T1000 (cell line): ENCODE measurements around the gene KCNC3.
A peak's percentile ranks its signal among the peaks of the same experiment; 100 is the strongest.
"Not testable (repeated sequence)": the region's sequence is repeated elsewhere in the genome, so short reads cannot be mapped to it uniquely, and the experiment has no call there.

ENCODE experiments used
- DNase-seq: peaks from one replicate; lab custom pipeline; 2025; ENCODE audit warnings: mixed read lengths; lab: John Stamatoyannopoulos, UW

KCNC3 gene

DNA sequence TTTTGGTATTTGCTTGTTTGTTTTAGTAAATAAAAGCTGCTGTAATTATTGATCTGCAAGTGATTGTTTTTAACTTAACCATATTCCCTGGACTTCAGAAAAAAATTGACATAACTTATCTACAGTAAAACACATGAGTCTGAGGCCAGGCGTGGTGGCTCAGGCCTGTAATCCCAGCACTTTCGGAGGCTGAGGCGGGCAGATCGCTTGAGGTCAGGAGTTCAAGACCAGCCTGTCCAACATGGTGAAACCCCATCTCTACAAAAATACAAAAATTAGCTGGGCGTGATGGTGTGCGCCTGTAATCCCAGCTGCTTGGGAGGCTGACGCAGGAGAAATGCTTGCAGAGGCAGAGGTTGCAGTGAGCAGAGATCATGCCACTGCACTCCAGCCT lies 24.3 kb upstream of the KCNC3 start:
- DNase-seq, result not testable (repeated sequence)

GRCh38 chr19:50352242-50352641 lies 23.1 kb upstream of the KCNC3 start:
- DNase-seq, result no peak

DNA sequence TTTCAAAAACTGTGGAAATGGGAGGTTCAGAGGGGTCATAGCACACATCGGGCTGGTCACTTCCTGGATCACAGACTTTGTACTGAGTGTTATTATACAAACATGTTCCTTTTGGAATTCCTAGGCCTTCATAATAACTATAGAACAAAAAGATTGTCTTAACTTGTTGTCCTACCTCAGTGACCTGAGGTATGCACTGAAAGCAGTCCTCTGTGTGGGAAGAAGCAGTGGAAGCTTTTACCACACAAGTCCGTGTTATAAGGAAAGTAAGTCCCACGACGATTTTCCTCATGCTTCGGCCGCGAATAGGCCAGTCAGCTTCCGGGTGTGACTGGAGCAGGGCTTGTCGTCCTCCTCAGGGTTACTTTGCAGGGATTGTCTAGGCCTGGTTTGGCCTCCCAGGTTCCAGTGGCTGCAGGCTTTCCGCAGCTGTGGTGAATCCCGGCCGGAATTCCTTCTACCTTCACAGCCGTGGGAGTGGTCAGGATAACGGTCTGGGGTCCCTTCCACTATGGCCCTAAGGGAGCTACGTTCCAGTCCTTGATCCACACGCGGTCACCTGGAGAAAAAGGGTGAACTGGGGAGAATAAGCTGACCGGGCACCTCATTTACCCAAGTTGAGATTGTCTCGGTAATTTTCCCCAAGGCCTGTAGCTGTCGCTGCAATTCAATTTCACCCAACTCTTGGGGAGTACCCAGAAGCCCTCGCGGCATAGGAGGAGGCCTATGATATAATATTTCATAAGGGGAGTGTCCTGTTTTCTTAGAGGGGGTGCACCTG lies 20.3 kb upstream of the KCNC3 start:
- no peak for DNase-seq

- DNase-seq, result not testable (repeated sequence)
Measured at GRCh38 chr19:50347089-50347581, 18.0 kb upstream of the KCNC3 start.

DNA sequence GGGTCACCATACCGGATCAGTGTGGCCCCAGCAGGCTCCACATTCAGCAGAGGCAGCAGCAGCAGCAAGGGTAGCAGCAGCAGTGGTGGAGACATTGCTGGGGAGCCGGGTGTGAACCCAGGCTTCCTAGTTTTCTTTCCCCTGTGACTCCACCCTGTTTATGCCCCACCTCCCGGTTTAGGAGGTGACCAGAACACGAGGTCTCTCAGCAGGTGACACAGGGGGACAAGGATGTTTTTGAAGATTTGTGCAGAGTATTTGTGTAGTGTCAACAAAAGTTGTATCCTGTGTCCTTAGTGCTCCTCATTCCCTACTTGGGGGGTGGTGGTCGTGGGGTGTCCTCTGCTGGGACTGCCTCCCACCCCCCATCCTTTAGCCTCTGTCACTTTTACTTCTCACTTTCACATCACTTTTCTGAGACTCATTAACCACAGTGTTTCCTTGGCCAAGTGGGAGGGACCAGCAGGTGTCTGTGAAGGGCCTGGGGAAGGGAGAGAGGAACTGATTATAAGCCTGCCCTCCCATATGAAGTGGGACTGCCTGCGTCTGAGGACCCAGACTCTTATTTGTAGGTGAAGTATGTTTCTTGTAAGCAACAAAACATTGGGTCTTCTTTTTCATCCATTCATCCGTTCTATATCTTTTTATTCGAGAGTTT lies 15.6 kb upstream of the KCNC3 start:
- no peak for DNase-seq

- no peak for DNase-seq
Measured at GRCh38 chr19:50341091-50341564, 12.0 kb upstream of the KCNC3 start.

DNA sequence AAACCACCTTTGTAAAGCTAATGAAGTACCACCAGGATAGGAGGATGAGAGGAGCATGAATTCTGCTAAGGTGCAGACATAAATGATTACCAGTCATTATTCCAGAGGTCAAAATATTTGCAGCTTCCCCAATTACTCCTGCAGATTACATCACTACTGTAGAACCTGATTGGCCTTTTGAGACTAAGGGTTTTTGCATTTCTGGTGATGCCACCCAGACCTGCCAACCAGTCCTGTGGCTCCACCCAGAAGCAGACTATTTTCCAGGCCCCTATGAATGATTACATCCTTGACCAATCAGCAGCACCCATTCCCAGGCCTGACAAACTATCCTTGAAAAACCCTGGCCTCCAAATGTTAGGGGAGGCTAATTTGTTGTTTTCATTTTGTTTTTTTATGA lies 11.2 kb upstream of the KCNC3 start:
- DNase-seq, result no peak

DNA sequence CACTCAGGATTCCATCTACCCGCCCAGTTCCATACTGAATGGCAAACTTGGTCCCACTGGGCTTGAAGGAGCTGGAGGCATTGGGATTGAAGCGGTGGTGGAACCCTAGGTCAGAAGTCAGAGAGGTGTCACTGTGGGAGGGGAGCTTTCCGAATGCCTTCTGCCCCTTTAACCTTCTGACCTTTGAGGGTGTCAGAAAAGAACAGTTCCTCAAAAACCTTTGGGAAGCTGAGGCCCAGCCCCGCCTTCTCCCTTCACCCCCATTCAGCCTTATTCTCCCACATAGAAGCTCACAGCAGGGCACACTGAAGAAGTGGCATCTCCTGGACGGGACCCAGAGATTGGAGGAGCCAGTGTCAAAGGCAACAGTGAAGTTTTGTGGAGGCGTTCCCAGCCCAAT lies 7.9 kb upstream of the KCNC3 start:
- DNase-seq, result not testable (repeated sequence)

GRCh38 chr19:50334741-50335421 lies 5.7 kb upstream of the KCNC3 start:
- no peak for DNase-seq

DNA sequence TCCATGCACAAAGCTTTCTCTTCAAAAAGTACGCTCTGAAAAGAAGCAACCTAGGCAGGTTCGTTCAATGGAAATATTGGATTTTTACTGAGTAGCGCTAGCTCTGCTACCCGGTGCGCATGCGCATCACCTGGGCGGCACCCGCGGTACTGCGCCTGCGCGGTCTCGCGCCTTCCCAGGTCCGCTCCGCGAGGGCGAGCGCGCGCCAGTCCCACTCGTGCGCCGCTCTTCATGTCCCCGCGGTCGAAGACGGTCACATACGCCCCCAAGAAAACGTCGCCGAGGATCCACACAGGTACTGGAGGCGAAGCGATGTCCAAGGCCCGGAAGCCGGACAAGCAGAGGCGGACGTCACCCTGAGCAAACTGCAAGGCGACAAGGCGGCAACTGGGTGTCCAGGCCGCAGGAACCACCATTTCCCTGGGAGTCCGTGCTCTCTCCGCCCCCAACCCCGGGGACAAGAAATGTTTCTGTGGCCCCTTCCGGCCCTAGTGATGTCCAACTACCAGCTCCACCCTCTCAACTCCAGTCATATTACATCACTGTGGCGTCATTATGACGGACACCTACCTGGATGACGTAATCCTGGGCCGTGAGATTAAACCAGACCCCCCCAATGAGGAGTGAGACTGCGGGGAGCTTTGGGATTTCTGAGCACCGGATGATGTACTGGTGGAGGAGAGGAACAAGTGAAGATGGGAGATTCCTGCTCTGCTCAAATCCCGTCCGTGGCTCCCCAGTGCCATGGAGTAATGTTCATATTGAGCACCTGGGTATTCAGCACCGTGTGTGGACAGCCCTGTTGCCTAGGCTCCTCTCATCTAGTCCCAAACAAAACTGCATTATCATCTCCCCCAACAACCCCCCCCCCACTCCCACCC lies 4.8 kb upstream of the KCNC3 start:
- peak; percentile 17 for DNase-seq

GRCh38 chr19:50333235-50333736 lies 4.1 kb upstream of the KCNC3 start:
- DNase-seq, result no peak

GRCh38 chr19:50332244-50333038 lies 3.3 kb upstream of the KCNC3 start:
- DNase-seq, result no peak

DNA sequence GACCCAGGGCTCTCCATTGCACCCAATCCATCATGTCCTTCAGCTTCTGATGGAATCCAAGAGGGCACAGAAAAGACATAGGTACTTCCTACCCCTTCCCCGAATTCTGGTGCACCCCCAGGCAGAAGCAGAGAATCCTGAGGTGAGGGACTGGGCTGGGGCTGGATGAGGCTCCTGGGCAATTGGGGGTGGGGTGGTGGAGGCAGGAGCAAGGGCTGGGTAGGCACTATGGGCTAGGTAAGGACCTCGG lies 2.7 kb upstream of the KCNC3 start:
- DNase-seq, result no peak

DNA sequence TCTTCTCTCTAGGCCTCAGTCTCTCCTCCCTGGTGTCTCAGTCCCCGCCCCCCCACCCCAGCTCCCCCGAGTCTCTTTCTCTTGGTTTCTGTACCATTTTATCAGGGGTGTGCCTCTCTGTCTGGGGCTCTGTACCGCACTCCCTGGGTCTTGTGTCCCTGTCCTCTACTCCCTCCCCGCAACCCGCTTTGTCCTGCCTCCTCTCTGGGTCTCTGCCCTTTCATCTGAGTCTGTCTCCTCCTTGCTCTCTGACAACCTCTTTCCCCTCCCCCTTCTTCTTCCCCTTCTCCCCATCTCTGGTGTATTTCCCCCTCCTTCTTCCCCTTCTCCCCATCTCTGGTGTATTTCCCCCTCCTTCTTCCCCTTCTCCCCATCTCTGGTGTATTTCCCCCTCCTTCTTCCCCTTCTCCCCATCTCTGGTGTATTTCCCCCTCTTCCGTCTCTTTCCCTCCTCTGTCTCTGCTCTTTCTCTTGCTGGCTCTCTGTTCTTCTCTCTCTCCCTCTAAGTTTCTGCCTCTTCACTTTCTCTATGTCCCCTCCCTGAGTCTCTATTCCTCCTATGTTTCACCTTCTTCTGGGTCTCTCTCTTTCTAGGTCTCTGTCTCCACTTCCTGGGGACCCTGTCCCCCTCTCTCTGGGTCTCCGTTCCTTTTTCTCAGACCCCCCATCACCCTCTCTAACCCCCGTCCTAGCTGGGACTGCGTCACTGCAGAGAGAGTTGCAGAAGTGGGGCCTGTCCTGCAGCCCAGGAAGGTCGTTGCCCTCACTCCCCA lies 2.2 kb upstream of the KCNC3 start:
- no peak for DNase-seq

DNA sequence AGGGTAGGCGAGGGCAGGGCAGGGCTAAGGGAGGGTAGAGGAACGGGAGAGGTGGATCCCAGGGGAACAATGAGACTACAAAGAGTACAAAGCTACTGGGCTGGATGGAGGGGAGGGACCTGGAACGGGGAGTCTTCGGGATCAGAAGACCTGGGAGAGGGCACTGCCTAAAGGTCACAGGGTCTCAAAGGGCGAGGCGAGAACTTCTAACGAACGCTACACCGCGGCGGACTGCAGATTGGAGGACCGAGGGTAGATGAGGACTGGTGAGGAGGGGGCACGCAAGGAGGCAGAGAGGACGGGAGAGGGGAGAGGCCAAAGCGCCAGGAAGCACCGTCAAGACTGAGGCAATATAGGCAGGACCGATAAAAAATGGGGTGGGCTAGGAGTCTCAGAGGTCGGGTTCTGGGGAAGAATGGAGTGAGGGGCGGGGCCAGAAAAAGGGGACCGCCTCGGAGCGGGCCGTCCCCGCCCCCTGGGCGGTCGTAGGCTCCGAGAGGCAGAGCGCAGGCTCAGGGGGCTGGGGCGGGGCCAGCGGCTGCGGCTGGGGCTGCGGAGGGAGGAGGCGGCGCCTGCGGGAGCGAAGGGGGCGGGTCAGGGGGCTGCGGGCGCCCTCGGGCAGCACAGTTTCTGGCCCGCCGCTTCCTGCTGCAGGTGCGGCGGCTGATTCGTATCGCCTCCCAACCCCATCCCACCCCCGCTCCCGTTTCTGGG lies 1.3 kb upstream of the KCNC3 start:
- DNase-seq, result no peak

DNA sequence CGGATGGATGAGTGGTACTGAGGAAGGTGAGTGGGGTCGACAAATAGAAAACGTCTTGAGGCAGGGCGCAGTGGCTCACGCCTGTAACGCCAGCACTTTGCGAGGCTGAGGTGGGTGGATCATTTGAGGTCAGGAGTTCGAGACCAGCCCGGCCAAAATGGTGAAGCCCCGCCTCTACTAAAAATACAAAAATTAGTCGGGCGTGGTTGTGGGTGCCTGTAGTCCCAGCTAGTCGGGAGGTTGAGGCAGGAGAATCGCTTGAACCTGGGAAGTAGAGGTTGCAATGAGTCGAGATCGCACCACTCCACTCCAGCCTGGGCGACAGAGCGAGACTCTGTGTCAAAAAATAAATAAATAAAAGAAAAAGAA lies 733 bp upstream of the KCNC3 start:
- DNase-seq, result not testable (repeated sequence)

- DNase-seq, result no peak
Measured at GRCh38 chr19:50328873-50329145, 368 bp downstream of the KCNC3 start.

GRCh38 chr19:50328224-50328872 lies 829 bp downstream of the KCNC3 start:
- DNase-seq, result no peak

GRCh38 chr19:50327461-50328223 lies 1.5 kb downstream of the KCNC3 start:
- no peak for DNase-seq
